HepG2 (cell line): ENCODE measurements around the gene CABLES1. TPM values are rescaled to one million over a fixed set of nuclear protein-coding genes. Genes with fewer than 3 reads are reported as not detected.
A peak's percentile ranks its signal among the peaks of the same experiment; 100 is the strongest.

Experiments
- ATF1 ChIP-seq: IDR thresholded peaks from 2 replicates; pipeline ENCODE4 v1.6.1; 2016; ENCODE audit warnings: mild to moderate bottlenecking, control low read depth
- JUND ChIP-seq: sonication (generic); formaldehyde crosslinking; IDR thresholded peaks from 2 replicates; pipeline ENCODE4 v1.8.0; 2022; ENCODE audit warnings: mild to moderate bottlenecking, missing genetic modification reagents
- KLF11 ChIP-seq: IDR thresholded peaks from 2 replicates; pipeline ENCODE4 v1.6.1; 2016; ENCODE audit warnings: missing compliant biosample characterization
- MIER2 ChIP-seq: IDR thresholded peaks from 2 replicates; pipeline ENCODE4 v1.6.1; 2016; ENCODE audit warnings: missing biosample characterization, missing genetic modification reagents
- NFKBIZ ChIP-seq: IDR thresholded peaks from 2 replicates; pipeline ENCODE4 v1.6.1; 2018; ENCODE audit warnings: missing genetic modification reagents, missing compliant biosample characterization
- NPAS2 ChIP-seq: sonication (generic); formaldehyde crosslinking; IDR thresholded peaks from 2 replicates; pipeline ENCODE4 v1.8.0; 2022; ENCODE audit warnings: mild to moderate bottlenecking, missing genetic modification reagents, borderline replicate concordance
- STAG1 ChIP-seq: sonication (generic); formaldehyde crosslinking; IDR thresholded peaks from 2 replicates; pipeline ENCODE4 v1.4.0; 2020; ENCODE audit warnings: missing genetic modification reagents
- TBX3 ChIP-seq: fragments of 450-650 bp; IDR thresholded peaks from 2 replicates; pipeline ENCODE4 v1.6.1; 2017; ENCODE audit warnings: antibody characterized with exemption, mild to moderate bottlenecking, inconsistent platforms, borderline replicate concordance
- YEATS2 ChIP-seq: sonication (generic); formaldehyde crosslinking; IDR thresholded peaks from 2 replicates; pipeline ENCODE4 v1.4.0; 2020; ENCODE audit warnings: missing genetic modification reagents, borderline replicate concordance
- YEATS4 ChIP-seq: sonication (generic); formaldehyde crosslinking; IDR thresholded peaks from 2 replicates; pipeline ENCODE4 v1.4.0; 2020; ENCODE audit warnings: missing genetic modification reagents, borderline replicate concordance
- ZBTB20 ChIP-seq: sonication (generic); formaldehyde crosslinking; IDR thresholded peaks from 2 replicates; pipeline ENCODE4 v1.8.1; 2023; ENCODE audit warnings: missing genetic modification reagents, low read depth, mild to moderate bottlenecking, borderline replicate concordance
- ZFP82 ChIP-seq: sonication (generic); formaldehyde crosslinking; IDR thresholded peaks from 2 replicates; pipeline ENCODE4 v1.5.1; 2020; ENCODE audit warnings: mild to moderate bottlenecking, missing genetic modification reagents, borderline replicate concordance
- ZMYM2 ChIP-seq: sonication (generic); formaldehyde crosslinking; IDR thresholded peaks from 2 replicates; pipeline ENCODE4 v1.8.0; 2022; ENCODE audit warnings: mild to moderate bottlenecking, missing genetic modification reagents
- ZNF333 ChIP-seq: sonication (generic); formaldehyde crosslinking; IDR thresholded peaks from 2 replicates; pipeline ENCODE4 v1.4.0; 2020; ENCODE audit warnings: mild to moderate bottlenecking, missing genetic modification reagents, borderline replicate concordance
- ZNF605 ChIP-seq: sonication (generic); formaldehyde crosslinking; IDR thresholded peaks from 2 replicates; pipeline ENCODE4 v1.8.0; 2022; ENCODE audit warnings: mild to moderate bottlenecking, missing genetic modification reagents
- ZNF768 ChIP-seq: sonication (generic); formaldehyde crosslinking; IDR thresholded peaks from 2 replicates; pipeline ENCODE4 v1.4.0; 2020; ENCODE audit warnings: missing genetic modification reagents
- ZNF883 ChIP-seq: sonication (generic); formaldehyde crosslinking; IDR thresholded peaks from 2 replicates; pipeline ENCODE4 v1.5.1; 2020; ENCODE audit warnings: mild to moderate bottlenecking, missing genetic modification reagents; ENCODE audit errors: not compliant biosample characterization
- ZSCAN25 ChIP-seq: sonication (generic); formaldehyde crosslinking; IDR thresholded peaks from 2 replicates; pipeline ENCODE4 v1.8.0; 2022; ENCODE audit warnings: mild to moderate bottlenecking, missing genetic modification reagents
- polyA plus RNA-seq, 8 experiments: library from polyadenylated mRNA; depleted of rRNA in 3 of 8; stranded (reverse) in 7 of 8; unstranded in 1 of 8; fragments of >200 nt; fragmentation: Illumina TruSeq in 4 of 8; extraction: Trizol in 4 of 8; gene quantifications; 2 replicates each; pipeline versions ENCODE4 v1.2.1 to v1.2.3, GENCODE V29; 2011 to 2016; ENCODE audit warnings: low read depth in 4 of 8, missing spikeins in 1 of 8, mixed read lengths in 1 of 8; ENCODE audit not compliant: insufficient read depth in 1 of 8
- total RNA-seq, 5 experiments: library from RNA; depleted of rRNA; stranded (reverse); fragments of >200 nt; fragmentation: Illumina TruSeq; extraction: Trizol; gene quantifications; 2 replicates each; pipeline ENCODE4 v1.2.3, GENCODE V29; 2016; ENCODE audit warnings: low read depth in 1 of 5
- TF ChIP-seq, protein P1 (sequence below): sonication (generic); formaldehyde crosslinking; IDR thresholded peaks from 2 replicates; pipeline ENCODE4 v1.4.0; 2020; ENCODE audit warnings: low read depth, missing genetic modification reagents
- TF ChIP-seq, protein P2 (sequence below): sonication (generic); formaldehyde crosslinking; conservative IDR thresholded peaks from 2 replicates; pipeline ENCODE4 v1.4.0; 2020; ENCODE audit warnings: mild to moderate bottlenecking, missing genetic modification reagents, moderate library complexity
- TF ChIP-seq, protein P3 (sequence below): sonication (generic); formaldehyde crosslinking; conservative IDR thresholded peaks from 2 replicates; pipeline ENCODE4 v1.4.0; 2020; ENCODE audit warnings: missing genetic modification reagents

CABLES1 gene
- total and polyA plus RNA-seq, 2 of the 13 experiments (the other 11 are each of a cell fraction or from before 2014, with no cell fraction given) = 14.7 to 25.8 TPM

GRCh38 chr18:23142251-23142929 lies 7.1 kb downstream of the CABLES1 start (continued):
- TF ChIP-seq, protein P1, sequence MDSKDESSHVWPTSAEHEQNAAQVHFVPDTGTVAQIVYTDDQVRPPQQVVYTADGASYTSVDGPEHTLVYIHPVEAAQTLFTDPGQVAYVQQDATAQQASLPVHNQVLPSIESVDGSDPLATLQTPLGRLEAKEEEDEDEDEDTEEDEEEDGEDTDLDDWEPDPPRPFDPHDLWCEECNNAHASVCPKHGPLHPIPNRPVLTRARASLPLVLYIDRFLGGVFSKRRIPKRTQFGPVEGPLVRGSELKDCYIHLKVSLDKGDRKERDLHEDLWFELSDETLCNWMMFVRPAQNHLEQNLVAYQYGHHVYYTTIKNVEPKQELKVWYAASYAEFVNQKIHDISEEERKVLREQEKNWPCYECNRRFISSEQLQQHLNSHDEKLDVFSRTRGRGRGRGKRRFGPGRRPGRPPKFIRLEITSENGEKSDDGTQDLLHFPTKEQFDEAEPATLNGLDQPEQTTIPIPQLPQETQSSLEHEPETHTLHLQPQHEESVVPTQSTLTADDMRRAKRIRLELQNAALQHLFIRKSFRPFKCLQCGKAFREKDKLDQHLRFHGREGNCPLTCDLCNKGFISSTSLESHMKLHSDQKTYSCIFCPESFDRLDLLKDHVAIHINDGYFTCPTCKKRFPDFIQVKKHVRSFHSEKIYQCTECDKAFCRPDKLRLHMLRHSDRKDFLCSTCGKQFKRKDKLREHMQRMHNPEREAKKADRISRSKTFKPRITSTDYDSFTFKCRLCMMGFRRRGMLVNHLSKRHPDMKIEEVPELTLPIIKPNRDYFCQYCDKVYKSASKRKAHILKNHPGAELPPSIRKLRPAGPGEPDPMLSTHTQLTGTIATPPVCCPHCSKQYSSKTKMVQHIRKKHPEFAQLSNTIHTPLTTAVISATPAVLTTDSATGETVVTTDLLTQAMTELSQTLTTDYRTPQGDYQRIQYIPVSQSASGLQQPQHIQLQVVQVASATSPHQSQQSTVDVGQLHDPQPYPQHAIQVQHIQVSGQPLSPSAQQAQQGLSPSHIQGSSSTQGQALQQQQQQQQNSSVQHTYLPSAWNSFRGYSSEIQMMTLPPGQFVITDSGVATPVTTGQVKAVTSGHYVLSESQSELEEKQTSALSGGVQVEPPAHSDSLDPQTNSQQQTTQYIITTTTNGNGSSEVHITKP (CRISPR knock-in tag) = no peak
- TF ChIP-seq ZNF605 = no peak
- TF ChIP-seq NFKBIZ = no peak
- TF ChIP-seq KLF11 (CRISPR knock-in tag) = no peak
- no peak for TF ChIP-seq STAG1
- TF ChIP-seq, protein P2, sequence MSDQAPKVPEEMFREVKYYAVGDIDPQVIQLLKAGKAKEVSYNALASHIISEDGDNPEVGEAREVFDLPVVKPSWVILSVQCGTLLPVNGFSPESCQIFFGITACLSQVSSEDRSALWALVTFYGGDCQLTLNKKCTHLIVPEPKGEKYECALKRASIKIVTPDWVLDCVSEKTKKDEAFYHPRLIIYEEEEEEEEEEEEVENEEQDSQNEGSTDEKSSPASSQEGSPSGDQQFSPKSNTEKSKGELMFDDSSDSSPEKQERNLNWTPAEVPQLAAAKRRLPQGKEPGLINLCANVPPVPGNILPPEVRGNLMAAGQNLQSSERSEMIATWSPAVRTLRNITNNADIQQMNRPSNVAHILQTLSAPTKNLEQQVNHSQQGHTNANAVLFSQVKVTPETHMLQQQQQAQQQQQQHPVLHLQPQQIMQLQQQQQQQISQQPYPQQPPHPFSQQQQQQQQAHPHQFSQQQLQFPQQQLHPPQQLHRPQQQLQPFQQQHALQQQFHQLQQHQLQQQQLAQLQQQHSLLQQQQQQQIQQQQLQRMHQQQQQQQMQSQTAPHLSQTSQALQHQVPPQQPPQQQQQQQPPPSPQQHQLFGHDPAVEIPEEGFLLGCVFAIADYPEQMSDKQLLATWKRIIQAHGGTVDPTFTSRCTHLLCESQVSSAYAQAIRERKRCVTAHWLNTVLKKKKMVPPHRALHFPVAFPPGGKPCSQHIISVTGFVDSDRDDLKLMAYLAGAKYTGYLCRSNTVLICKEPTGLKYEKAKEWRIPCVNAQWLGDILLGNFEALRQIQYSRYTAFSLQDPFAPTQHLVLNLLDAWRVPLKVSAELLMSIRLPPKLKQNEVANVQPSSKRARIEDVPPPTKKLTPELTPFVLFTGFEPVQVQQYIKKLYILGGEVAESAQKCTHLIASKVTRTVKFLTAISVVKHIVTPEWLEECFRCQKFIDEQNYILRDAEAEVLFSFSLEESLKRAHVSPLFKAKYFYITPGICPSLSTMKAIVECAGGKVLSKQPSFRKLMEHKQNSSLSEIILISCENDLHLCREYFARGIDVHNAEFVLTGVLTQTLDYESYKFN = no peak; the same call in none of the 2 replicates
- no peak for TF ChIP-seq ZSCAN25 (CRISPR knock-in tag)
- TF ChIP-seq JUND (CRISPR knock-in tag) = 0 out of 2 replicates have a peak, but pooled peaks have one; percentile 28
- TF ChIP-seq ZNF333 (CRISPR knock-in tag) = no peak
- TF ChIP-seq, protein P3, sequence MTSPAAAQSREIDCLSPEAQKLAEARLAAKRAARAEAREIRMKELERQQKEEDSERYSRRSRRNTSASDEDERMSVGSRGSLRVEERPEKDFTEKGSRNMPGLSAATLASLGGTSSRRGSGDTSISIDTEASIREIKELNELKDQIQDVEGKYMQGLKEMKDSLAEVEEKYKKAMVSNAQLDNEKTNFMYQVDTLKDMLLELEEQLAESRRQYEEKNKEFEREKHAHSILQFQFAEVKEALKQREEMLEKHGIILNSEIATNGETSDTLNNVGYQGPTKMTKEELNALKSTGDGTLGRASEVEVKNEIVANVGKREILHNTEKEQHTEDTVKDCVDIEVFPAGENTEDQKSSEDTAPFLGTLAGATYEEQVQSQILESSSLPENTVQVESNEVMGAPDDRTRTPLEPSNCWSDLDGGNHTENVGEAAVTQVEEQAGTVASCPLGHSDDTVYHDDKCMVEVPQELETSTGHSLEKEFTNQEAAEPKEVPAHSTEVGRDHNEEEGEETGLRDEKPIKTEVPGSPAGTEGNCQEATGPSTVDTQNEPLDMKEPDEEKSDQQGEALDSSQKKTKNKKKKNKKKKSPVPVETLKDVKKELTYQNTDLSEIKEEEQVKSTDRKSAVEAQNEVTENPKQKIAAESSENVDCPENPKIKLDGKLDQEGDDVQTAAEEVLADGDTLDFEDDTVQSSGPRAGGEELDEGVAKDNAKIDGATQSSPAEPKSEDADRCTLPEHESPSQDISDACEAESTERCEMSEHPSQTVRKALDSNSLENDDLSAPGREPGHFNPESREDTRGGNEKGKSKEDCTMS (CRISPR knock-in tag) = no peak
- TF ChIP-seq MIER2 (CRISPR knock-in tag) = no peak
- no peak for TF ChIP-seq TBX3
- no peak for TF ChIP-seq ATF1 (CRISPR knock-in tag)
- TF ChIP-seq ZNF768 = no peak
- 0 out of 2 replicates have a peak, but pooled peaks have one; percentile 30 for TF ChIP-seq YEATS2 (CRISPR knock-in tag)
- TF ChIP-seq ZBTB20 = no peak
- no peak for TF ChIP-seq ZMYM2
- no peak for TF ChIP-seq ZFP82
- no peak for TF ChIP-seq YEATS4
- no peak for TF ChIP-seq ZNF883 (CRISPR knock-in tag)
- no peak for TF ChIP-seq NPAS2 (CRISPR knock-in tag)
